ENCODE measurements around the gene HSPB1.
A peak's percentile ranks its signal among the peaks of the same experiment; 100 is the strongest.
"Not testable (repeated sequence)": the region's sequence is repeated elsewhere in the genome, so short reads cannot be mapped to it uniquely, and the experiment has no call there.

HSPB1 gene

DNA sequence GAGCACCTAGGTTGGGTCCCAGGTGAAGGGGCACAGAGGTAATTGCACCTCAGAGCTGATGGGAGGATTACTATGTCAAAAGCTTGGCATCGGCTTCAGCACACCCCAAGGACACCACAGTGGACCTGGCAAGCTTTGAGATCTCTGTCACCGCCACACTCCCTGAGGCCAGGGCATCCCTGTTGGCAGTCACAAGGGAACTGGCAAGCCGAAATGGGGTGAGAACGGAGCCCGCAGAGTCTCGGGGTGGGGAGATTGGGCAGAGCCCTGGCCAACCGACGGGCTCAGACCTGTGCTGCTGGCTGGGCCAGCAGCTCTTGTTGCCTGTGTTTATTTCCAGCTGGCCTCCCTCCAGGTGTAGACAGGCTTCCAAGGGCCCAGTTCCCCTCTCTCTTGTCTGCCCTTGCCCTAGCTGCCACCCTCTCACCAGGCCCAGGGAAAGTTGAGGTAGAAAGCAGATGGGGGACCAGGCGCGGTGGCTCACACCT lies 2.5 kb downstream of the HSPB1 start:
- peak overlapping the region; percentile 99 for H3K27ac ChIP-seq
- TF ChIP-seq, protein P1, sequence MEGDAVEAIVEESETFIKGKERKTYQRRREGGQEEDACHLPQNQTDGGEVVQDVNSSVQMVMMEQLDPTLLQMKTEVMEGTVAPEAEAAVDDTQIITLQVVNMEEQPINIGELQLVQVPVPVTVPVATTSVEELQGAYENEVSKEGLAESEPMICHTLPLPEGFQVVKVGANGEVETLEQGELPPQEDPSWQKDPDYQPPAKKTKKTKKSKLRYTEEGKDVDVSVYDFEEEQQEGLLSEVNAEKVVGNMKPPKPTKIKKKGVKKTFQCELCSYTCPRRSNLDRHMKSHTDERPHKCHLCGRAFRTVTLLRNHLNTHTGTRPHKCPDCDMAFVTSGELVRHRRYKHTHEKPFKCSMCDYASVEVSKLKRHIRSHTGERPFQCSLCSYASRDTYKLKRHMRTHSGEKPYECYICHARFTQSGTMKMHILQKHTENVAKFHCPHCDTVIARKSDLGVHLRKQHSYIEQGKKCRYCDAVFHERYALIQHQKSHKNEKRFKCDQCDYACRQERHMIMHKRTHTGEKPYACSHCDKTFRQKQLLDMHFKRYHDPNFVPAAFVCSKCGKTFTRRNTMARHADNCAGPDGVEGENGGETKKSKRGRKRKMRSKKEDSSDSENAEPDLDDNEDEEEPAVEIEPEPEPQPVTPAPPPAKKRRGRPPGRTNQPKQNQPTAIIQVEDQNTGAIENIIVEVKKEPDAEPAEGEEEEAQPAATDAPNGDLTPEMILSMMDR (conservative IDR thresholded peaks at IDR 0.05), result no peak
- no peak for TF ChIP-seq ZFX (IDR thresholded peaks at IDR 0.05)

DNA sequence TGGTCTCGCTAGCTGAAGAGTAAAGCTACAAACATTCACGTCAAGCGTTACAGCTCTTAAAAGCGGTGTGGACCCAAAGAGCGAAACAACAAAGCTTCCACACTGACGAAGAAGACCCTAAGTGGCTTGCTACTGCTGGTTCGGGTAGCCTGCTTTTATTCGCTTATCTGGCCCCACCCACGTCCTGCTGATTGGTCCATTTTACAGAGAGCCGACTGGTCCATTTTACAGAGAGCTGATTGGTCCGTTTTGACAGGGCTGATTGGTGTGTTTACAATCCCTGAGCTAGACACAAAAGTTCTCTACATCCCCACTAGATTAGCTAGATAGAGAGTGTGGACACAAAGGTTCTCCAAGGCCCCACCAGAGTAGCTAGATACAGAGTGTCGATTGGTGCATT lies 6.4 kb downstream of the HSPB1 start:
- not testable (repeated sequence) for H3K27ac ChIP-seq

DNA sequence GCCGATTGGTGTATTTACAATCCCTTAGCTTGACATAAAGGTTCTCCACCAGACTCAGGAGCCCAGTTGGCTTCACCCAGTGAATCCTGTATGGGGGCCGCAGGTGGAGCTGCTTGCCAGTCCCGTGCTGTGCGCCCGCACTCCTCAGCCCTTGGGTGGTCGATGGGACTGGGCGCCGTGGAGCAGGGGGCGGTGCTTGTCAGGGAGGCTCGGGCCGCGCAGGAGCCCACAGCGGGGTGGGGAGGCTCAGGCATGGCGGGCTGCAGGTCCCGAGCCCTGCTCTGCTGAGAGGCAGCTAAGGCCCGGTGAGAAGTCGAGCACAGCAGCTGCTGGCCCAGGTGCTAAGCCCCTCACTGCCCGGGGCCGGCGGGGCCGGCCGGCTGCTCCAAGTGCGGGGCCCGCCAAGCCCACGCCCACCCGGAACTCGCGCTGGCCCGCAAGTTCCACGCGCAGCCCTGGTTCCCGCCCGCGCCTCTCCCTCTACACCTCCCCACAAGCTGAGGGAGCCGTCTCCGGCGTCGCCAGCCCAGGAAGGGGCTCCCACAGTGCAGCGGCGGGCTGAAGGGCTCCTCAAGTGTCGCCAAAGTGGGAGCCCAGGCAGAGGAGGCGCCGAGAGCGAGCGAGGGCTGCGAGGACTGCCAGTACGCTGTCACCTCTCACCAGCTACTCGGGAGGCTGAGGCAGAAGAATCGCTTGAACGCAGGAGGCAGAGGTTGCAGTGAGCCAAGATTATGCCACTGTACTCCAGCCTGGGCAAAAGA lies 7.0 kb downstream of the HSPB1 start:
- H3K27ac ChIP-seq, result peak overlapping the region; percentile 38

DNA sequence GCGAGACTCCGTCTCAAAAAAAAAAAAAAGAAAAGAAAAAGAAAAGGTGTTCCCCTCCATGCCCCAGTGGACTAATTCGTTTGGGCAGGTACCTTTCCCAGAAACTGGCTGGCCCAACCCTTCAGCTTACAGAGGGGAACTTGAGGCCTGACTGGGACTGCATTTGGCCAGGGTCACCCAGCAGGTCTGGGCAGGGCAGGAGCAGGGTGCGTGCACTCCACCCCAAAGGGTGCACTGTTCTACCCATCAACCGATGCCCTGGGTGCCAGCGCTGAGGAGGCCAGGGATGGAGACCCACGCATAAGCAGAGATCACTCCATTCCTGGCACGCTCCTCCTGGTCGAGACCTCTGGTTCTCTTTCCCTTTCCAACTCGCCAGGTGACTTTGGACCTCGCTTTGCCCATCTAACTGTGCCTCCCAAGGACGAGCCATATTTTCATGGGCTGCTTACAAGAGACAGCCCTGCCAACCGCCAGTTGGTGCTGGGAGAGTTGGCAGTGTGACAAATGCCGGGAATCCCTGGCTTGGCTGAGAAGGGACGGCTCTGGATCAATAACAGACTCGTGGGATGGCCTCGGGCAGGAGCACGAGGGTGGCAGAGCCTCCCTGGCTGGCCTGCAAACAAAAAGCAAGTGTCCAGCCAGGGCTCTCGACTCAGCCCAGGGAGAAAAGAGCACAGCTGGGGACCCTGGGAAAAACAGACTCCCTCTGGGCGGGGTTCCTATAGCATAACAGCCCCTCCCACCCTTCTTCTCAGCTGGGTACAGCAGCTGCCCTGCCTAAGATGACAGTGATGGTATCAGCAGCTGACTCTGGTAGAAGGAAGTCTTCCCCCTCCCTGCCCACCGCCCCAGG lies 7.9 kb downstream of the HSPB1 start:
- H3K27ac ChIP-seq, result peak overlapping the region; percentile 38
- TF ChIP-seq, protein P1 (conservative IDR thresholded peaks at IDR 0.05), result no peak
- no peak for TF ChIP-seq ZFX (IDR thresholded peaks at IDR 0.05)

DNA sequence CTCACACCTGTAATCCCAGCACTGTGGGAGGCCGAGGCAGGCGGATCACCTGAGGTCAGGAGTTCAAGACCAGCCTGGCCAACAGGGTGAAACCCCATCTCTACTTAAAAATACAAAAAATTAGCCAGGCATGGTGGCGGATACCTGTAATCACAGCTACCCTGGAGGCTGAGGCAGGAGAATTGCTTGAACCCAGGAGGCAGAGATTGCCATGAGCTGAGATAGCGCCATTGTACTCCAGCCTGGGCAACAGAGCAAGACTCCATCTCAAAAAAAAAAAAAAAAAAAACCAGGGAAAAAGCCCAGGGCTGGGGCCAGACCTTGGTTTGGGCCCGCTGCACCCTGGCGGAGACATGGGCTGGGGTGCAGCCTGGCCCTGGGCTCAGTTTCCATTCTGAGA lies 9.4 kb downstream of the HSPB1 start:
- not testable (repeated sequence) for H3K27ac ChIP-seq

DNA sequence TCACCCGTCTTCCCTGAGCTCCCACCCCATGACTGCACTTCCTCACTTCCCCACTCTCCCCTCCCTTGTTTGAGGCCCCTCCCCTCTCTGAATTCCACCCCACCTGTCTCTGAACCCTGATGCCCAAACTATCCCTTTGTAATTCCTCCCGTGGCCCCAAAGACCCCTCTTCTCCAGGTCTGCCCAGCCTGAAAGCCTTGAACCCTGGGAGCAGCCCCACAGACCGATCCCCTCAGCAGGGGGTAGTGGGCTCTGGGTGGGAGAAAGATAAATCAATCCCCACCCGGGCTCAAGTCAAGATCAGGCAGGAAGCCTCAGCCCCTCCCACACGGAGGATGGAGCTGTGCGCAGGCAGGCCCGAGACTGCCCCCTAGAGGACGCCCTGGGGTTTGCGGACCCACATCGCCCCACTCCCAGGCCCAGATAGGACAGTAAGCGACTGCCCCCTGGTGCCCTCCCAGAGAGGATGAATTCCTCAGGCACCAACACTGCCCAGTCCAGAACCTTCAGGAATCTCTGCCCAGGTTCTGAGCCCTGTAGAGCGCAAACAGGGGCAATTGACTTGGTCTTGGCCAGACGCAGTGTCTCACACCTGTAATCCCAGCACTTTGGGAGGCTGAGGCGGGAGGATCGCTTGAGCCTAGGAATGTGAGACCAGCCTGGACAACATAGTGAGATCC lies 11.7 kb downstream of the HSPB1 start:
- H3K27ac ChIP-seq, result no peak overlapping the region; the same call in 1 of the 2 replicates
- TF ChIP-seq, protein P1 (conservative IDR thresholded peaks at IDR 0.05), result peak; percentile 100
- no peak for TF ChIP-seq ZFX (IDR thresholded peaks at IDR 0.05)

DNA sequence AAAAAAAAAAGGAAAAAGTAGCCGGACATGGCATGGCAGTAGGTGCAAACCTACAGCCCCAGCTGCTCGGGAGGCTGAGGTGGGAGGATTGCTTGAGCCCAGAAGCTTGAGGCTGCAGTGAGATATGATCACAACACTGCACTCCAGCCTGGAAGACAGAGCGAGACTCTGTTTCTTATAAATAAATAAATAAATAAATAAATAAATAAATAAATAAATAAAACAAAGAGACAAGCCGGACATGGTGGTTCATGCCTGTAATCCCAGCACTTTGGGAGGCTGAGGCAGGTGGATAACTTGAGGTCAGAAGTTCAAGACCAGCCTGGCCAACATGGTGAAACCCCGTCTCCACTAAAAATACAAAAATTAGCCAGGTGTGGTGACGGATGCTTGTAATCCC lies 12.3 kb downstream of the HSPB1 start:
- H3K27ac ChIP-seq, result not testable (repeated sequence)

DNA sequence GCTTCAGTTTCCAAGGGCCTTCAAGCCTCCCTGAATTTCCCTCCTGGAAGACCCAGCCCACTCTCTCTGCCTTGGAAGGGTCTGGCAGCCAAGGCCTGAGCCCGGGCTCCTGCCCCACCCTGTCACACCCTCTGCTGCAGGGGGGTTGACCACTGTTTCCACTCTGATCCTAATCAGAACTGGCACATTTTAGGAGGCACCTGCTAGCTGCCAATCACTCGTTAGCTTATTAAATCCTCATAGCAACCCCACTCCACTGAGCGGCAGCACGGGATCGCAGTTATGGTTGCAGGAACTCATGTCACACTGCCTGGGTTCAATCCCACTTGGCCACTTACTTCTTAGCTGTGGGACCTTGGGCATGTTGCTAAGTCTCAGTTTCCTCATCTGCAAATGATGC lies 12.9 kb downstream of the HSPB1 start:
- H3K27ac ChIP-seq, result no peak overlapping the region

More for the DNA sequence above, 12.9 kb downstream of the HSPB1 start:
- TF ChIP-seq ZFX (IDR thresholded peaks at IDR 0.05), result no peak
- TF ChIP-seq, protein P1 (conservative IDR thresholded peaks at IDR 0.05), result no peak

Data from C4-2B (cell line).